ENCODE measurements around the gene ZNF346. TPM values are rescaled to one million over a fixed set of nuclear protein-coding genes. Genes with fewer than 3 reads are reported as not detected.

Gene ZNF346
- total RNA-seq, 1 donor from 2014 or later = 16.8 TPM

DNA sequence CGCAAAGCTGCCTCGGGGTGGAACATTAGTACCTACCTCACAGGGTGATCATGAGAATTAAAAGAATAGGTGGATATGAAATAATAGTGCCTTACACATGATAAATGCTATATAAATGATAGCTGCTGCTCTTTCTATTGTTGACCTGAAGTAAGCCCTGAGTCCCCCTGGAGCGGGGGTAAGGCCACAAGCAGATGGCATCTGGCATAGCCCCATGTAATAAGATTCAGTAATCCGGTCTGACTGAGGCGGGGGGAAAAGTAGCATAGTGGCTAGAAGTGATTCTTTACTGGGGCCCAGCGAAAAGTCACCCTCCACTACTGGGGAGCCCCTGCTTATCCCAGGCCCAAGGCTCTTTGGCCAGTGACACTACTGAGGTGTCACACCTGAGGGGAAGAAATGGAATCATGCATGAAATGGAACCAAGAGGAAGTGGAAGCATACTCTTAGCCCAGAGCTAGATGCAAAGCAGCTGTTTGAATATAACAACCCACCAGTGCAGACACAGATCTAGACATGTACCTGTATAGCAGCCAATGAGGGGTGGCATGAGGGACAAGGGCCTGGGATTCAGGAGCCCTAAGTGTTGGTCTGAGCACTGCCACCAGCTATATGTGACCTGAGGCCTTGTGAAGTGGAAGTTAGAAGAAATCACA lies 48.2 kb downstream of the ZNF346 start:
- no peak for DNase-seq

- DNase-seq = peak; percentile 72
Observed at GRCh38 chr5:177071666-177072385, 49.3 kb downstream of the ZNF346 start.

DNA sequence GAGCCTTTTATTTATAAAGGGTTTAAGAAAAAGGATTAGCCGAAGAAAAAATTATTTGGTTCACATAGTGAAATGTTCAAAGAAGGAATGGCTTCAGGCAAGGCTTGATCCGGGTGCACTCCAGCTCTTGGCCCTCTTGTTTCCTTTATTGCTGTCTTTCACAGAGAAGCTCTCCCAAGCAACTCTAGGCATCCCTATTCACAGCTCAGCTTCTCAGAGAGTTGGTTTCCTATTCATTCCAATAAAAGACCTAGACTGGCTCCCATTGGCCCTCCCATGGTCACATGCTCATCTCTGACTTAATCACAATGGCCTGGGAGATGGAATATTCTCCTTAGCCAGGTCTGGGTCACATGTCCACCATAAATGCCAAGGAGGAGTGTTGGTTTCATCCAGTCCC lies 54.8 kb downstream of the ZNF346 start:
- DNase-seq = no peak

DNA sequence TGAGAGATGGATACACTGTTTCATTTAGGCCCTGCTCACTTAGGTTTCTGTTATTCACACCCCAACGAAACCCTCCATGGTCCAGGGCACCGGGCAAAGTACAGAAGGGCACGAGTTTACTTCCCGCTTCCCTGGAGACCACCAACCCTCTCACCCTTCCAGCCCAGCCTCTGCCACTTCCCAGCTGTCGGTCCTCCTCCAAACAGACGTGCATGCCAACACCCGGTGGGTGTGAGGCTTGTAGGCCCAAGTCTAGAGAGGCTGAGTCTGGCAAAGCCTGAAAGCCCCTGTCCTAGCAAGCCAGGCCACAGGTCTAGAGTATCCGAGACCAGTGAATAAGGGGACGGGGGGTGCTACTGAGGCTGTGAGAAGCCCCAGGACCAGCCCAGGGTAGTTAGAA lies 57.1 kb downstream of the ZNF346 start:
- no peak for DNase-seq

DNA sequence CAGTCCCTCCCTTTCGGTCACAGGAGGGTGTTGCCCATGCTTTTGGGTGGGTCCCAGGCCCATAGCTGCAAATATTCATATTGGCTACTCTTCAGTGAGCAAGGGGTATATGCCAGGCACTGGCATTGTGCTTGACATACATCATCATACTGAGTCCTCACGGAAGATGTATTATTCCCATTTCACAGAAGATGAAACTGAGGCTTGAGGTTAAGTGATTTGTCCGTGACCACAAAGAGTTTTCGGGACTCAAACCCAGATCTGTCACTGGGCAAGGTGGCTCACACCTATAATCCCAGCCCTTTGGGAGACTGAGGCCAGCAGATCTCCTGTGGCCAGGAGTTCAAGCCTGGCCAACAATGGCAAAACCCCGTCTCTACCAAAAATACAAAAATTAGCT lies 57.8 kb downstream of the ZNF346 start:
- no peak for DNase-seq

DNA sequence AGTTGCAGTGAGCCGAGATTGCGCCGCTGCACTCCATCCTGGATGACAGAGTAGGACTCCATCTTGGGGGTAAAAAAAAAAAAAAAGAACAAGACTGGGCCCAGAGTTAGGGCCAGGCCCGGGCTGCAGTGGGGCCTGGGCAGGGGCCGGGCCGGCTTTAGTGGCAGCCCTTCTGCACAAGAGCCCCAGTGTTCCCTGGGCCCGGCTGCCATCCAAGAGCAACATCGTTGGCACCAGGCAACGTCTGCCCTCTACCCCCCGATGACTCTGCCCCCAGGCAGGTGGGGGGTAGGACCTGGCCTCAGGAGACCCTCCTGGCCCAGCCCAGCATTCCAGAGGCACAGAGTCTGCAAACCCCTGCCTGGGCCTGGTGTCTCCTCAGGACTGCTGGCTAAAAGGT lies 59.4 kb downstream of the ZNF346 start:
- DNase-seq = no peak

- DNase-seq = no peak
Observed at GRCh38 chr5:177083357-177083756, 60.9 kb downstream of the ZNF346 start.

DNA sequence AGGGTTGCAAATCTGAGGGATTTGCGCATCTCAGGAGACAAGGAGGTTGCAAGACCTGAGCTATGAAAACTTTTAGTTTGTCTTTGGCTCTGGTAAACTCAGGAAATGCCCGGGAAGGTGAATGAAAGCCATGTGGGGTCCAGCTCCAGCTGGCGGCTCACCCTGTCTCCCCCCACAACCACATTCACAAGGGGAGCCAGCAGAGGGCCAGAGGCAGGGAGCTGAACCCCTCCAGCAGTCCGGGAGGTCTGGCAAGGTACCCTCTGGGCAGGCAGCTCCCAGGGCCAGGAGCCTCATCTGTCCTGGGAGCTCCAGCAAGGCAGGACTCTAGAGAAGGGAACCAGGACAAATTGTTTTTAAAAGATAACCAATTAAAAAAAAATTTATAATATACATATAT lies 61.7 kb downstream of the ZNF346 start:
- DNase-seq = no peak

DNA sequence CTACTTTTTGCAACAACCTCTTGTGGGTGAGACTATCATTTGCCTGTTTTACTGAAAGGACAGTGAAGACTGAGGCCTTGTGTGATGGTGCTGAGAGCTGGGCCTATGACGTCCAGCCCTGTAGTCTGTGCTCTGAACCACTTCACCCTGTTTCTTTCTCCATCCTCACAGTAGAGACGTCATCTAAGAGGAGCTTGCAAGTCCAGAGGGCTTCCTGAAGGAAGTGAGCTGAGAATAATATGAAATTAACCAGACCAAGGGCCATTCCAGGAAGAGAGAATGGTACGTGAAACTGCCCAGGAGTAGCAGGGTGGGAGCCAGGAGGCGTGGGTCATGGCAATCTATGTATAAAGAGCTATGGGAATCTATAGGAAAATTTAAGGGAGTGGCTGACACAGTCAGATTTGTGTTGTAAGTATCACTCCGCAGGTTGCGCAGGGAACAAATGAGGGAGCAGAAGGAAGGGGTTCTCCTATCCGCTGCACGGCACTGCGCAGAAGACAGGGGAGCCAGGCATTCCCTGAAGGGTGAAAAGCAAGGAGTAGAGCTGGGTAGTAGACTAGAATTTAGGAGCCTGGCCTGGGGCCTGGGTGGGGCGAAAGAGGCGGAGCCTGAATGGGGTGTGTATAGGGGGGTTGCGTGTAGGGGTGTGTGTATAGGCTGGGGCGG lies 63.6 kb downstream of the ZNF346 start:
- no peak for DNase-seq

GRCh38 chr5:177086654-177087397 lies 64.3 kb downstream of the ZNF346 start, which contains the start of gene FGFR4:
TSS of gene FGFR4 (plus strand) at chr5:177086915. CDS start at chr5:177089603, 2,688 bp downstream.
- DNase-seq = peak; percentile 38

GRCh38 chr5:177087398-177088005 lies 65.0 kb downstream of the ZNF346 start:
- no peak for DNase-seq

GRCh38 chr5:177089127-177089526 lies 66.6 kb downstream of the ZNF346 start:
- no peak for DNase-seq

DNA sequence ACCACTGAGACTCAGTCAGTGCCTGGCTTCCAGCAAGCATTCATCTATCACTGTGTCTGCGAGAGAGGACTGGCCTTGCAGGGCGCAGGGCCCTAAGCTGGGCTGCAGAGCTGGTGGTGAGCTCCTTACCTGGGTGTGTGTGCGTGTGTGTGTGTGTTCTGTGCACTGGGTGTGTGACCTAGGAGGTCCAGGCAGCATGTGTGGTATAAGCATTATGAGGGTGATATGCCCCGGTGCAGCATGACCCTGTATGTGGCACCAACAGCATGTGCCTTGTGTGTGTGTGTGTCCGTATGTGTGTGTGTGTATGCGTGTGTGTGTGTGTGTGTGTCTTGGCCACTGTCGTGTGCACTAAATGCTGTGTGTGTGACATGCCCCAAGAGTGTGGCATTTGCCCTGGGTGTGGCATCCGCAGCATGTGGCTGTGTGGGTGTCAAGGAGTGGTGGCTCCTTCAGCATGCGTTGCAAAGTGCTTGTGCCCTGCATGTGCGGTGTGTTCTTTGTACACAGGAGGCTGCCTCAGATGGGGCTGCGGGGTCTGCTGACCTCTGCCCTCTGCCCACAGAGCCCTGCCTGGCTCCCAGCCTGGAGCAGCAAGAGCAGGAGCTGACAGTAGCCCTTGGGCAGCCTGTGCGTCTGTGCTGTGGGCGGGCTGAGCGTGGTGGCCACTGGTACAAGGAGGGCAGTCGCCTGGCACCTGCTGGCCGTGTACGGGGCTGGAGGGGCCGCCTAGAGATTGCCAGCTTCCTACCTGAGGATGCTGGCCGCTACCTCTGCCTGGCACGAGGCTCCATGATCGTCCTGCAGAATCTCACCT lies 67.5 kb downstream of the ZNF346 start:
- no peak for DNase-seq

GRCh38 chr5:177090813-177091212 lies 68.3 kb downstream of the ZNF346 start:
- no peak for DNase-seq

DNA sequence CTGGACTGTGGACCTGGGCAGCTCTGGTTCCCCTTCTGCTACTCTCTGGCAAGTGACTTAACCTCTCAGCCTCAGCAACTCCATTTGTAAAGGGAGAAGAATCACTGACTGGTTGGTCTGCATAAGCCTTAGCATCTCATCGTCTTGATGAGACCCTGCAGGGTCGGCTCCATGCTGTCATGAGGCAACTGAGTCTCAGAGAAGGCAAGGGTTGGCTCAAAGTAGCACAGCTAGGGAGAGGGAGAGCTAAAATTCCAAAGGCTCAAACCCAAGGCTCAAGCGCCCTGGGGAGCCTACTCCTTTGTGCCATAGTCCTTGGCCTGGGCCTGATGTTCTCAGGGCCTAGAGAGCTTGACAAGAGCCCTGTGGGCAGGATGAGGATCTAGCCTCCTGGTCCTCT lies 68.7 kb downstream of the ZNF346 start:
- DNase-seq = no peak

DNA sequence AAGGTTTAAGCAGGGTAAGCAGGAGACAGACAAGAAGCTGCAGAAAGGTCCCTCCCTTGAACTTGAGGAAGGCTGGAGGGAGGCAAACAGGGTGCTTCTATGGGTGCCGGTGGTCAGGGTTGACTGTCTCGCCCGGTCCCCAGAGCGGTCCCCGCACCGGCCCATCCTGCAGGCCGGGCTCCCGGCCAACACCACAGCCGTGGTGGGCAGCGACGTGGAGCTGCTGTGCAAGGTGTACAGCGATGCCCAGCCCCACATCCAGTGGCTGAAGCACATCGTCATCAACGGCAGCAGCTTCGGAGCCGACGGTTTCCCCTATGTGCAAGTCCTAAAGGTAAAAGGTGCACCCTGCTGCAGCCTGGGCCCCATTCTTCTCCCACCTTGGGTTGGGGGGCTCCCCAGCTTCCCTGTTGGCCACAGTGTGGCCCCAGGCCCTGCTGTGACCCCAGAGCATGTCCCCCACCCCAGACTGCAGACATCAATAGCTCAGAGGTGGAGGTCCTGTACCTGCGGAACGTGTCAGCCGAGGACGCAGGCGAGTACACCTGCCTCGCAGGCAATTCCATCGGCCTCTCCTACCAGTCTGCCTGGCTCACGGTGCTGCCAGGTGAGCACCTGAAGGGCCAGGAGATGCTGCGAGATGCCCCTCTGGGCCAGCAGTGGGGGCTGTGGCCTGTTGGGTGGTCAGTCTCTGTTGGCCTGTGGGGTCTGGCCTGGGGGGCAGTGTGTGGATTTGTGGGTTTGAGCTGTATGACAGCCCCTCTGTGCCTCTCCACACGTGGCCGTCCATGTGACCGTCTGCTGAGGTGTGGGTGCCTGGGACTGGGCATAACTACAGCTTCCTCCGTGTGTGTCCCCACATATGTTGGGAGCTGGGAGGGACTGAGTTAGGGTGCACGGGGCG lies 69.9 kb downstream of the ZNF346 start:
- DNase-seq = no peak

- no peak for DNase-seq
Observed at GRCh38 chr5:177093082-177093712, 70.7 kb downstream of the ZNF346 start.

DNA sequence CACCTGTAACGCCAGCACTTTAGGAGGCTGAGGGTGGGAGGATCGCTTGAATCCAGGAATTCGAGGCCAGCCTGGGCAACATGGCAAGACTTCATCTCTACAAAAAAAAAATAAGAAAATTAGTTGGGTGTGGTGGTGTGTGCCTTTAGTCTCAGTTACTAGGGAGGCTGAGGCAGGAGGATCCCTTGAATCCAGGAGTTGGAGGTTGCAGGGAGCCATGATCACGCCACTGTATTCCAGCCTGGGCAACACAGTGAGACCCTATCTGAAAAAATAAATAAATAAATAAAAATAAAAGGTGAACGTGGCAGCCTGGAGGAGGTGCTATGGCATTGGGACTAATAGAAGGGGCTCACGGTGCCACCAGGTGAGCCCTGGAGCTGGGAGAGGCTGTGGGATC lies 71.3 kb downstream of the ZNF346 start:
- no peak for DNase-seq

DNA sequence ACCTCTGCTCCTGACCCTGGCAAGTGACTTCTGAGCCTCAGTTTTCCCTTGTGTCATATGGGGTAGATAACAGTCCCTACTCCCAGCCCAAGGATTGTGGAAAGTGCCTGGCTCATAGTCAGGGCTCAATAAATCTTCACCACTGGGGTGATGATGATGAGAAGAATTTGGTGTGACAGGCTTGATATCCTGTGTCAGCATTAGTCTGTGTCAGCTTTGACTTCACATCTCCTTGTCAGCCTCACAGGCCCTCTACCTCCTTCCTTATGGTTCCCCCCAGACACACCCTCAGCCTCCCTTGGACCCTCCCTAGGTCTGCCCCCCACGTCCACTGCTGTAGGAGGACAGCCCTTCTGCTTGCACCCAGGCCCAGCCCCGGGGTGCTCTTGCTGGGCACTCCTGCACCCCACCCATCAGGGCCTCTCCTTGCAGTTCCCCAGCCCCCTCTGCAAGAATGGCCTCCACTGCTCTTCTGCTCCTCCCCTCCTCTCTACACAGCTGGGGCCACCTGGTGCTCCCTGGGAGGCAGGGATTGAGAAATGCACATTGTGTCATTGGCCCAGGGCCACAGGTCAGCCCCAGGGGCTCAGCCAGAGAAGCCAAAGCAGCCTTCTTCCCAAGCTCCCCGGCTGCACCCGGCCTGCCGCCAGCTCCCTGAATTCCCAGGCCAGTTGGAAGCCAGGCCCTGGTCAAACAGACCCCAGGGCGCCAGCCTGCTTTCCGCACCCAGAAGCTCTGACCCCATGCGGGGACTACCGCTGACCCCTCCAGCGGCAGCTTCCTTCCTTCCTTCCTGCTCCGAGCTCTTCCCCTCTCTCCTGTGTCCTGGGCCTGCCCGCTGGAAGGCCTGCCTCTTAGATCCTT lies 72.0 kb downstream of the ZNF346 start:
- DNase-seq = no peak

Measured in skin of body (tissue), 2 donors.